NCI-H2227 treated with DMSO at 0.1 percent for 48 hours (cell line): ENCODE results near the gene RAB12.
"Not testable (repeated sequence)": the region's sequence is repeated elsewhere in the genome, so short reads cannot be mapped to it uniquely, and the experiment has no call there.

Experiments used
- DNase-seq: peaks from one replicate; lab custom pipeline; 2025; lab: John Stamatoyannopoulos, UW

RAB12 gene

GRCh38 chr18:8647359-8647758 lies 38.1 kb downstream of the RAB12 start:
- not testable (repeated sequence) for DNase-seq

GRCh38 chr18:8651478-8652261 lies 42.4 kb downstream of the RAB12 start:
- DNase-seq = not testable (repeated sequence)

- peak; percentile 39 for DNase-seq
These were observed 45.5 kb downstream of the RAB12 start for GRCh38 chr18:8654503-8655451.

GRCh38 chr18:8656232-8656631 lies 47.0 kb downstream of the RAB12 start:
- peak; percentile 7 for DNase-seq

- DNase-seq = peak; percentile 65
These were observed 48.0 kb downstream of the RAB12 start for GRCh38 chr18:8657050-8657820.

- peak; percentile 59 for DNase-seq
These were observed 48.7 kb downstream of the RAB12 start for GRCh38 chr18:8657873-8658470.

GRCh38 chr18:8658858-8659485 lies 49.7 kb downstream of the RAB12 start:
- DNase-seq = no peak

GRCh38 chr18:8659609-8660242 lies 50.5 kb downstream of the RAB12 start:
- DNase-seq = no peak

- DNase-seq = no peak
These were observed 51.1 kb downstream of the RAB12 start for GRCh38 chr18:8660316-8660715.

- peak; percentile 76 for DNase-seq
These were observed 52.7 kb downstream of the RAB12 start for GRCh38 chr18:8661754-8662559.

- no peak for DNase-seq
These were observed 53.5 kb downstream of the RAB12 start for GRCh38 chr18:8662560-8663255.

GRCh38 chr18:8667846-8668245 lies 58.6 kb downstream of the RAB12 start:
- DNase-seq = no peak

- DNase-seq = no peak
These were observed 59.1 kb downstream of the RAB12 start for GRCh38 chr18:8668381-8668780.

GRCh38 chr18:8669571-8669970 lies 60.3 kb downstream of the RAB12 start:
- no peak for DNase-seq

- DNase-seq = no peak
These were observed 64.3 kb downstream of the RAB12 start for GRCh38 chr18:8673256-8674209.

- no peak for DNase-seq
These were observed 65.8 kb downstream of the RAB12 start for GRCh38 chr18:8675057-8675456.

- DNase-seq = no peak
These were observed 72.0 kb downstream of the RAB12 start for GRCh38 chr18:8681196-8681595.

GRCh38 chr18:8684577-8684976 lies 75.3 kb downstream of the RAB12 start:
- no peak for DNase-seq
